Peyer's patch (tissue), 4 donors: Measurements from ENCODE around the gene CCDC18. TPM values are rescaled to one million over a fixed set of nuclear protein-coding genes. Genes with fewer than 3 reads are reported as not detected.
A peak's percentile ranks its signal among the peaks of the same experiment; 100 is the strongest.

Source experiments
- DNase-seq, 3 donors: peaks; one replicate each; pipeline ENCODE4 v3.0.0-alpha.2; 2017 to 2019
- H3K27ac ChIP-seq, 4 donors: fragments of 200-600 bp; sonication (generic); one replicate each; pipeline ENCODE4 v1.5.1; 2016 to 2019
- H3K27me3 ChIP-seq, 2 donors: fragments of 200-600 bp; sonication (generic); one replicate each; pipeline ENCODE4 v1.5.1; 2019
- H3K36me3 ChIP-seq, 3 donors: fragments of 200-600 bp; sonication (generic); one replicate each; pipeline ENCODE4 v1.5.1; 2016 to 2019
- H3K4me1 ChIP-seq, 4 donors: fragments of 200-600 bp; sonication (generic); one replicate each; pipeline ENCODE4 v1.5.1; 2016 to 2019
- H3K4me3 ChIP-seq, 4 donors: fragments of 200-600 bp; sonication (generic); 1 replicate in 3 of 4; 2 replicates in 1 of 4; pipeline ENCODE4 v1.5.1; 2016 to 2019; ENCODE audit warnings: mild to moderate bottlenecking in 1 of 4
- H3K9me3 ChIP-seq, 4 donors: fragments of 200-600 bp; sonication (generic); one replicate each; pipeline ENCODE4 v1.5.1; 2016 to 2019; ENCODE audit warnings: mild to moderate bottlenecking in 1 of 4
- CTCF ChIP-seq, 6 experiments: fragments of 450-650 bp in 4 of 6; fragments of 200-600 bp in 2 of 6; sonication (generic) in 1 of 6; IDR thresholded peaks; one replicate each; pipeline ENCODE4 v1.5.1; 2017 to 2019; ENCODE audit warnings: antibody characterized with exemption in 6 of 6, mild to moderate bottlenecking in 3 of 6, moderate library complexity in 1 of 6
- POLR2A ChIP-seq, 2 donors: fragments of 450-650 bp; IDR thresholded peaks; one replicate each; pipeline ENCODE4 v1.5.1; 2017; ENCODE audit warnings: antibody characterized with exemption in 2 of 2, mild to moderate bottlenecking in 2 of 2, moderate library complexity in 2 of 2
- total RNA-seq, 4 donors: library from RNA; depleted of rRNA; stranded (reverse); fragments of >200 nt; gene quantifications; one replicate each; pipeline ENCODE4 v1.1.0, GENCODE V29; 2016

Gene CCDC18, protein sequence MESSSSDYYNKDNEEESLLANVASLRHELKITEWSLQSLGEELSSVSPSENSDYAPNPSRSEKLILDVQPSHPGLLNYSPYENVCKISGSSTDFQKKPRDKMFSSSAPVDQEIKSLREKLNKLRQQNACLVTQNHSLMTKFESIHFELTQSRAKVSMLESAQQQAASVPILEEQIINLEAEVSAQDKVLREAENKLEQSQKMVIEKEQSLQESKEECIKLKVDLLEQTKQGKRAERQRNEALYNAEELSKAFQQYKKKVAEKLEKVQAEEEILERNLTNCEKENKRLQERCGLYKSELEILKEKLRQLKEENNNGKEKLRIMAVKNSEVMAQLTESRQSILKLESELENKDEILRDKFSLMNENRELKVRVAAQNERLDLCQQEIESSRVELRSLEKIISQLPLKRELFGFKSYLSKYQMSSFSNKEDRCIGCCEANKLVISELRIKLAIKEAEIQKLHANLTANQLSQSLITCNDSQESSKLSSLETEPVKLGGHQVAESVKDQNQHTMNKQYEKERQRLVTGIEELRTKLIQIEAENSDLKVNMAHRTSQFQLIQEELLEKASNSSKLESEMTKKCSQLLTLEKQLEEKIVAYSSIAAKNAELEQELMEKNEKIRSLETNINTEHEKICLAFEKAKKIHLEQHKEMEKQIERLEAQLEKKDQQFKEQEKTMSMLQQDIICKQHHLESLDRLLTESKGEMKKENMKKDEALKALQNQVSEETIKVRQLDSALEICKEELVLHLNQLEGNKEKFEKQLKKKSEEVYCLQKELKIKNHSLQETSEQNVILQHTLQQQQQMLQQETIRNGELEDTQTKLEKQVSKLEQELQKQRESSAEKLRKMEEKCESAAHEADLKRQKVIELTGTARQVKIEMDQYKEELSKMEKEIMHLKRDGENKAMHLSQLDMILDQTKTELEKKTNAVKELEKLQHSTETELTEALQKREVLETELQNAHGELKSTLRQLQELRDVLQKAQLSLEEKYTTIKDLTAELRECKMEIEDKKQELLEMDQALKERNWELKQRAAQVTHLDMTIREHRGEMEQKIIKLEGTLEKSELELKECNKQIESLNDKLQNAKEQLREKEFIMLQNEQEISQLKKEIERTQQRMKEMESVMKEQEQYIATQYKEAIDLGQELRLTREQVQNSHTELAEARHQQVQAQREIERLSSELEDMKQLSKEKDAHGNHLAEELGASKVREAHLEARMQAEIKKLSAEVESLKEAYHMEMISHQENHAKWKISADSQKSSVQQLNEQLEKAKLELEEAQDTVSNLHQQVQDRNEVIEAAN (N-terminal part only)
- 10 to 100 TPM in 1 of 4 donors, 1 to 10 TPM in 3; 1.8 to 42.1 (median 5.2) TPM for total RNA-seq

GRCh38 chr1:93180723-93181613, at the start of gene CCDC18:
Gene CCDC18 (plus strand): TSS chr1:93180724. CDS start chr1:93183362, 2,638 bp downstream.
- TF ChIP-seq CTCF (IDR thresholded peaks at IDR 0.05): no peak
- TF ChIP-seq POLR2A (IDR thresholded peaks at IDR 0.05): no peak
- H3K27me3 ChIP-seq: no peaks in the 10 kb centered on the region
- peak in 2 of 3 donors; percentile 66 to 72 for DNase-seq

GRCh38 chr1:93132638-93133037, 47.9 kb upstream of the CCDC18 start:
- no peaks in the 10 kb centered on the region for H3K9me3 ChIP-seq
- H3K27me3 ChIP-seq: no peaks in the 10 kb centered on the region
- H3K36me3 ChIP-seq: peaks cover 0 to 45% (median 0%) of the 10 kb centered on the region in 3 donors
- no peak overlapping the region for H3K27ac ChIP-seq
- H3K4me1 ChIP-seq: no peaks in the 10 kb centered on the region
- no peak for DNase-seq
- no peak overlapping the region for H3K4me3 ChIP-seq
- no peak for TF ChIP-seq POLR2A (IDR thresholded peaks at IDR 0.05)
- TF ChIP-seq CTCF (IDR thresholded peaks at IDR 0.05): no peak

More at GRCh38 chr1:93180723-93181613, at the start of gene CCDC18:
- peaks cover 0 to 10% (median 4%) of the 10 kb centered on the region in 4 donors for H3K4me1 ChIP-seq
- H3K36me3 ChIP-seq: no peaks in the 10 kb centered on the region
- peak within 1 kb of the TSS; percentile 67 to 95 (median 78) for H3K4me3 ChIP-seq
- peak within 1 kb of the TSS; percentile 98 to 99 (median 99) for H3K27ac ChIP-seq
- no peaks in the 10 kb centered on the region for H3K9me3 ChIP-seq

DNA sequence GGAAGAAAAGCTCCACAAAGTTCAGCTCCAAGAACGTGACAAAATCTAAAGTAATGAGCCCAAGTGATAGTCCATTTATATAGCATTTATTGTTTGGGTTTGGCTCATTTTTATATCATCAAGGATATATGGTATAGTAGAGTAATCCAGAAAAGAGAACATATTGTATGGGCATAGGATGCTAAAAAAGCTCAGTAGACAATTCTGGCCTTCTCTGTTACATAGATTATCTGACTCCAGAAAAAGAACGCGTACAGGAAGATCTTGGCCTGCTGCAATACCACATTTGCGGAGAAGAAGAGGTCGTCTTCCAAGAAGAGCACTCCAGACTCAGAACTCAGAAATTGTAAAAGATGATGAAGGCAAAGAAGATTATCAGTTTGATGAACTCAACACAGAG, 44.1 kb upstream of the CCDC18 start:
- TF ChIP-seq POLR2A (IDR thresholded peaks at IDR 0.05) (no peak), CTCF (IDR thresholded peaks at IDR 0.05) (no peak)
- Histone ChIP-seq H3K27me3 (no peaks in the 10 kb centered on the region), H3K36me3 (peaks cover 0 to 39% (median 0%) of the 10 kb centered on the region in 3 donors), H3K9me3 (no peaks in the 10 kb centered on the region), H3K4me3 (no peak overlapping the region), H3K4me1 (no peaks in the 10 kb centered on the region), H3K27ac (no peak overlapping the region)
- no peak for DNase-seq

- Histone ChIP-seq H3K27ac (no peak overlapping the region), H3K4me3 (no peak overlapping the region), H3K4me1 (no peaks in the 10 kb centered on the region), H3K9me3 (no peaks in the 10 kb centered on the region), H3K27me3 (no peaks in the 10 kb centered on the region), H3K36me3 (peaks cover 0 to 39% (median 0%) of the 10 kb centered on the region in 3 donors)
- TF ChIP-seq POLR2A (IDR thresholded peaks at IDR 0.05) (no peak), CTCF (IDR thresholded peaks at IDR 0.05) (no peak)
- DNase-seq: no peak
Observed at GRCh38 chr1:93137604-93138292, 42.8 kb upstream of the CCDC18 start.
